HCT116 (cell line): ENCODE data around the gene PHKB.

ENCODE experiments used
- POLR2A ChIP-seq: IDR thresholded peaks from 2 replicates; pipeline ENCODE4 v1.7.0; 2011; ENCODE audit warnings: borderline replicate concordance; ENCODE audit not compliant: insufficient read depth, insufficient read length; ENCODE audit errors: extremely low read depth
- SP1 ChIP-seq: IDR thresholded peaks from 2 replicates; pipeline ENCODE4 v1.6.1; 2012; ENCODE audit warnings: low read depth
- TF ChIP-seq, protein P1 (sequence below), 3 experiments: fragments of 200-600 bp in 1 of 3; sonication (generic) in 1 of 3; IDR thresholded peaks in 2 of 3; conservative IDR thresholded peaks in 1 of 3; 2 replicates each; pipeline ENCODE4 v1.5.1; 2012 to 2017; ENCODE audit warnings: low read depth in 2 of 3, low read length in 2 of 3, antibody characterized with exemption in 1 of 3, borderline replicate concordance in 1 of 3, control low read depth in 1 of 3, mild to moderate bottlenecking in 1 of 3, mixed read lengths in 1 of 3, mixed run types in 1 of 3, moderate library complexity in 1 of 3; ENCODE audit not compliant: insufficient read depth in 1 of 3
- TF ChIP-seq, protein P2 (sequence below): IDR thresholded peaks from 2 replicates; pipeline ENCODE4 v1.6.1; 2012
- TF ChIP-seq, protein P3 (sequence below): IDR thresholded peaks from 2 replicates; pipeline ENCODE4 v1.6.1; 2012; ENCODE audit warnings: low read depth

DNA sequence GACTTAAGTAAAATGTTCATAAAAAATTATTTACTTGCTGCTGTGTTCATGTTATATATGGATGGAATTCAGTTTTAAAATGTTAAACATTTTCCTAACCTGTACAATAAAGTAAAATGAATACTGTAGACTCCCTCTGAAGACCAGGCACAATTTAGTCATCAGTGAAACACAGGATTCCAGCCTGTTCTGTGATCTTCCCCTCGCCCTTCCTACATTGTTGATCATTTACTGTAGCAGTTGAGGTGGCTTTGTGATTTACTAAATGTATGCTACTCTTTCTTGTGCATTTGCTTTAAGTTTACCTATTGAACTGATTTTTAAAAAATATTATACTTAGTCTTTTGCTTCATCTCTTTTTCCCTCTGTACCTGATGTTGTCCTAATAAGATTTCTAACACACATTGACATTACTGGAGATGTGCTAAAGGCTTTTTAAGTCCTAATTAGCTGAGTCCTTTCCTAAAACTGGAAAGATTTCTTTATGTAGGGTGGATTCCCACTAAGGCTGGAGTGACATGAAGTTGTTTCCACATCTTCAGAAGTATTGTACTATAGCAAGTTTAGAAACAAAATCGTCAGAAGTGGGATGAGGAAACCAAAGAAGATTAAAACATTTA lies 38.1 kb downstream of the PHKB start:
- TF ChIP-seq, protein P1, sequence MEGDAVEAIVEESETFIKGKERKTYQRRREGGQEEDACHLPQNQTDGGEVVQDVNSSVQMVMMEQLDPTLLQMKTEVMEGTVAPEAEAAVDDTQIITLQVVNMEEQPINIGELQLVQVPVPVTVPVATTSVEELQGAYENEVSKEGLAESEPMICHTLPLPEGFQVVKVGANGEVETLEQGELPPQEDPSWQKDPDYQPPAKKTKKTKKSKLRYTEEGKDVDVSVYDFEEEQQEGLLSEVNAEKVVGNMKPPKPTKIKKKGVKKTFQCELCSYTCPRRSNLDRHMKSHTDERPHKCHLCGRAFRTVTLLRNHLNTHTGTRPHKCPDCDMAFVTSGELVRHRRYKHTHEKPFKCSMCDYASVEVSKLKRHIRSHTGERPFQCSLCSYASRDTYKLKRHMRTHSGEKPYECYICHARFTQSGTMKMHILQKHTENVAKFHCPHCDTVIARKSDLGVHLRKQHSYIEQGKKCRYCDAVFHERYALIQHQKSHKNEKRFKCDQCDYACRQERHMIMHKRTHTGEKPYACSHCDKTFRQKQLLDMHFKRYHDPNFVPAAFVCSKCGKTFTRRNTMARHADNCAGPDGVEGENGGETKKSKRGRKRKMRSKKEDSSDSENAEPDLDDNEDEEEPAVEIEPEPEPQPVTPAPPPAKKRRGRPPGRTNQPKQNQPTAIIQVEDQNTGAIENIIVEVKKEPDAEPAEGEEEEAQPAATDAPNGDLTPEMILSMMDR (IDR thresholded peaks at IDR 0.05 in 2 of 3, conservative IDR thresholded peaks at IDR 0.05 in 1 of 3; ENCODE audit: borderline replicate concordance in 1 of 3, insufficient read depth in 1 of 3, low read depth in 2 of 3, low read length in 2 of 3): no peak
- TF ChIP-seq POLR2A (no peak), SP1 (no peak)
- TF ChIP-seq, protein P2, sequence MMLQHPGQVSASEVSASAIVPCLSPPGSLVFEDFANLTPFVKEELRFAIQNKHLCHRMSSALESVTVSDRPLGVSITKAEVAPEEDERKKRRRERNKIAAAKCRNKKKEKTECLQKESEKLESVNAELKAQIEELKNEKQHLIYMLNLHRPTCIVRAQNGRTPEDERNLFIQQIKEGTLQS: no peak
- TF ChIP-seq, protein P3, sequence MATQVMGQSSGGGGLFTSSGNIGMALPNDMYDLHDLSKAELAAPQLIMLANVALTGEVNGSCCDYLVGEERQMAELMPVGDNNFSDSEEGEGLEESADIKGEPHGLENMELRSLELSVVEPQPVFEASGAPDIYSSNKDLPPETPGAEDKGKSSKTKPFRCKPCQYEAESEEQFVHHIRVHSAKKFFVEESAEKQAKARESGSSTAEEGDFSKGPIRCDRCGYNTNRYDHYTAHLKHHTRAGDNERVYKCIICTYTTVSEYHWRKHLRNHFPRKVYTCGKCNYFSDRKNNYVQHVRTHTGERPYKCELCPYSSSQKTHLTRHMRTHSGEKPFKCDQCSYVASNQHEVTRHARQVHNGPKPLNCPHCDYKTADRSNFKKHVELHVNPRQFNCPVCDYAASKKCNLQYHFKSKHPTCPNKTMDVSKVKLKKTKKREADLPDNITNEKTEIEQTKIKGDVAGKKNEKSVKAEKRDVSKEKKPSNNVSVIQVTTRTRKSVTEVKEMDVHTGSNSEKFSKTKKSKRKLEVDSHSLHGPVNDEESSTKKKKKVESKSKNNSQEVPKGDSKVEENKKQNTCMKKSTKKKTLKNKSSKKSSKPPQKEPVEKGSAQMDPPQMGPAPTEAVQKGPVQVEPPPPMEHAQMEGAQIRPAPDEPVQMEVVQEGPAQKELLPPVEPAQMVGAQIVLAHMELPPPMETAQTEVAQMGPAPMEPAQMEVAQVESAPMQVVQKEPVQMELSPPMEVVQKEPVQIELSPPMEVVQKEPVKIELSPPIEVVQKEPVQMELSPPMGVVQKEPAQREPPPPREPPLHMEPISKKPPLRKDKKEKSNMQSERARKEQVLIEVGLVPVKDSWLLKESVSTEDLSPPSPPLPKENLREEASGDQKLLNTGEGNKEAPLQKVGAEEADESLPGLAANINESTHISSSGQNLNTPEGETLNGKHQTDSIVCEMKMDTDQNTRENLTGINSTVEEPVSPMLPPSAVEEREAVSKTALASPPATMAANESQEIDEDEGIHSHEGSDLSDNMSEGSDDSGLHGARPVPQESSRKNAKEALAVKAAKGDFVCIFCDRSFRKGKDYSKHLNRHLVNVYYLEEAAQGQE: no peak
